Type B pancreatic cell (in vitro differentiated cells): Measurements from ENCODE around the gene PAPLN. TPM values are rescaled to one million over a fixed set of nuclear protein-coding genes. Genes with fewer than 3 reads are reported as not detected.

Experiments used
- DNase-seq: peaks from one replicate; pipeline ENCODE4 v3.0.0; 2021; ENCODE audit warnings: mixed read lengths; ENCODE audit not compliant: unreplicated experiment; ENCODE audit errors: extremely low spot score
- H3K27ac Mint-ChIP-seq: 2 replicates; pipeline ENCODE4 v1.8.0; 2021; ENCODE audit warnings: mild to moderate bottlenecking, mixed read lengths
- H3K27me3 Mint-ChIP-seq: 2 replicates; pipeline ENCODE4 v1.8.0; 2021; ENCODE audit warnings: mixed read lengths
- H3K36me3 Mint-ChIP-seq: 2 replicates; pipeline ENCODE4 v1.8.0; 2021; ENCODE audit warnings: mixed read lengths
- H3K4me1 Mint-ChIP-seq: one replicate; pipeline ENCODE4 v1.8.0; 2021; ENCODE audit warnings: mixed read lengths; ENCODE audit not compliant: unreplicated experiment
- H3K4me3 Mint-ChIP-seq: 2 replicates; pipeline ENCODE4 v1.8.0; 2021; ENCODE audit warnings: mild to moderate bottlenecking, mixed read lengths
- H3K9me3 Mint-ChIP-seq: 2 replicates; pipeline ENCODE4 v1.8.0; 2021; ENCODE audit warnings: mixed read lengths
- CTCF ChIP-seq: fragments of 200-600 bp; sonication (generic); conservative IDR thresholded peaks from 2 replicates; pipeline ENCODE4 v1.5.0; 2021; ENCODE audit warnings: antibody characterized with exemption, mild to moderate bottlenecking
- total RNA-seq: library from RNA; stranded (reverse); gene quantifications from 2 replicates; pipeline ENCODE4 v1.2.1, GENCODE V29; 2021; ENCODE audit warnings: low replicate concordance

PAPLN gene
- total RNA-seq, 1 donor from 2014 or later, result 0.99 TPM

GRCh38 chr14:73231981-73232851 is 5.1 kb upstream of the PAPLN start:
- peaks cover 54% of the 10 kb centered on the region for H3K27me3 Mint-ChIP-seq
- H3K27ac Mint-ChIP-seq, result no peak overlapping the region
- no peak for DNase-seq
- peaks cover 16% of the 10 kb centered on the region for H3K4me1 Mint-ChIP-seq
- H3K36me3 Mint-ChIP-seq, result no peaks in the 10 kb centered on the region
- TF ChIP-seq CTCF, result peak; percentile 60
- no peak overlapping the region for H3K4me3 Mint-ChIP-seq
- H3K9me3 Mint-ChIP-seq, result no peaks in the 10 kb centered on the region

GRCh38 chr14:73232984-73233383 is 4.3 kb upstream of the PAPLN start:
- no peak overlapping the region for H3K27ac Mint-ChIP-seq
- DNase-seq, result no peak
- H3K9me3 Mint-ChIP-seq, result no peaks in the 10 kb centered on the region
- no peaks in the 10 kb centered on the region for H3K36me3 Mint-ChIP-seq
- no peak for TF ChIP-seq CTCF
- no peak overlapping the region for H3K4me3 Mint-ChIP-seq
- peaks cover 16% of the 10 kb centered on the region for H3K4me1 Mint-ChIP-seq
- H3K27me3 Mint-ChIP-seq, result peaks cover 55% of the 10 kb centered on the region

GRCh38 chr14:73233564-73233963 is 3.7 kb upstream of the PAPLN start:
- TF ChIP-seq CTCF, result no peak
- H3K27me3 Mint-ChIP-seq, result peaks cover 59% of the 10 kb centered on the region
- no peak for DNase-seq
- H3K9me3 Mint-ChIP-seq, result no peaks in the 10 kb centered on the region
- no peak overlapping the region for H3K27ac Mint-ChIP-seq
- no peaks in the 10 kb centered on the region for H3K36me3 Mint-ChIP-seq
- peaks cover 19% of the 10 kb centered on the region for H3K4me1 Mint-ChIP-seq
- H3K4me3 Mint-ChIP-seq, result no peak overlapping the region

GRCh38 chr14:73234029-73234428 is 3.3 kb upstream of the PAPLN start:
- Mint-ChIP-seq H3K36me3 (no peaks in the 10 kb centered on the region), H3K4me3 (no peak overlapping the region), H3K27ac (no peak overlapping the region), H3K27me3 (peaks cover 64% of the 10 kb centered on the region), H3K4me1 (peaks cover 24% of the 10 kb centered on the region), H3K9me3 (no peaks in the 10 kb centered on the region)
- no peak for DNase-seq
- no peak for TF ChIP-seq CTCF

- peaks cover 70% of the 10 kb centered on the region for H3K27me3 Mint-ChIP-seq
- H3K4me3 Mint-ChIP-seq, result peak overlapping the region; percentile 65
- peaks cover 29% of the 10 kb centered on the region for H3K4me1 Mint-ChIP-seq
- H3K27ac Mint-ChIP-seq, result no peak overlapping the region
- no peak for TF ChIP-seq CTCF
- H3K9me3 Mint-ChIP-seq, result no peaks in the 10 kb centered on the region
- DNase-seq, result no peak
- H3K36me3 Mint-ChIP-seq, result no peaks in the 10 kb centered on the region
Observed at GRCh38 chr14:73234586-73235394, 2.5 kb upstream of the PAPLN start.
